Articular chondrocyte of knee joint (primary cell): ENCODE data around the gene RNF34. TPM values are rescaled to one million over a fixed set of nuclear protein-coding genes. Genes with fewer than 3 reads are reported as not detected.

Experiments used
- total RNA-seq: library from RNA; depleted of rRNA; stranded (reverse); fragments of >200 nt; gene quantifications from 2 replicates; pipeline ENCODE4 v1.2.3, GENCODE V29; 2012

RNF34 gene
- 36.2 and 39.7 TPM in 2 replicates for total RNA-seq

GRCh38 chr12:121399391-121400331 lies at the start of gene RNF34:
RNF34 (plus strand) TSS chr12:121400118; CDS start chr12:121400213, 95 bp downstream.

DNA sequence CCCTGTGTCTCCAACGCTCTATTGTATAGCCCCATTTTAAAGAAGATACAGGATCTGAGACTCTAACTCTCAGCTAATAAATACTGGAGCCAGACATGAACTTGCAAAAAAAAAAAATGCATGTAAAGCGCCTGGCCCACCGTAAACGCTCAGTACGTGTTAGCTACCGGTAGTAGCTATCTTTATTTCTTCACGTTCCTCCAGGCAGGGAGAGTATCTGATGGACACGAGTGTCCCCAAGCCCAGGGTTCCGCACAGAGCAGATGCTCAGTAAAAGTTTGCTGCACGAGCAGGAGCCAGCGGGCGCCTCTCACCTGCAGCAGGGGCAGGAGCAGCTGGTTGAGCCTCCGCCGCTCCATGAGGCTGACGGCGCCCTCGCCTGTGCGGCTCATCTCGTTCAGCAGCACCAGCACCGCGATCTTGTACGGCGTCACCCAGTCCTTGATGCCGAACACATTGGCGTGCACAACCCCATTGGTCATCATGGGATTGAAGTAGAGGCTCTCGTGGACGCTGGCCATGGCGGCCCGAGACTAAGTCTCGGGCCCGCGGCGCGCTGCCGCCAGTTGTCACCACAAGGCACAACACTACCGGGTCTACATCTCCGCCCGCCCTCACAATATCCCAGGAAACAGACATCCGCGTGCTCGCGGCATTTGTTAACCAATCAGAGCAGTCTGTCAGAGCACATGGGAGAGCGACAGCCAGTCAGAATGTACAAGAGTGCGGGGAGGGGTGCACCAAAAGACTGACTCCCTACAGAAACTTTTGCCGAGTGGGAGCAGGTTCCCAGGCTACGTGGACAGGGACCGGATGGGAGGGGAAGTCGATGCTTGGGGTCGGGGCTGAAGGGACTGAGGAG lies 47.9 kb upstream of the RNF34 start, which contains the start of gene ANAPC5:
ANAPC5 (minus strand) TSS at position 592 of the 862 bp plus-strand sequence; CDS start at position 521, 71 bp downstream.

Other genes with a start within 250 kb of the RNF34 start
- 27.1 and 35.1 TPM in 2 replicates for gene P2RX4, start 190.0 kb upstream of the RNF34 start, total RNA-seq
- gene CAMKK2, start 103.4 kb upstream of the RNF34 start, total RNA-seq, result 18.3 and 21.2 TPM in 2 replicates
- 148 and 168 TPM in 2 replicates for gene ANAPC5, start 47.7 kb upstream of the RNF34 start, total RNA-seq
- gene KDM2B, start 180.9 kb downstream of the RNF34 start, total RNA-seq, result 24.0 and 25.9 TPM in 2 replicates
- 6.2 and 6.5 TPM in 2 replicates for gene ORAI1, start 226.4 kb downstream of the RNF34 start, total RNA-seq